Measurements from ENCODE around the gene MIA. TPM values are rescaled to one million over a fixed set of nuclear protein-coding genes. Genes with fewer than 3 reads are reported as not detected.
"Not testable (repeated sequence)": the region's sequence is repeated elsewhere in the genome, so short reads cannot be mapped to it uniquely, and the experiment has no call there.

Gene MIA
- total RNA-seq, 2 experiments from 2014 or later, result 1.00 TPM; not detected in 1

DNA sequence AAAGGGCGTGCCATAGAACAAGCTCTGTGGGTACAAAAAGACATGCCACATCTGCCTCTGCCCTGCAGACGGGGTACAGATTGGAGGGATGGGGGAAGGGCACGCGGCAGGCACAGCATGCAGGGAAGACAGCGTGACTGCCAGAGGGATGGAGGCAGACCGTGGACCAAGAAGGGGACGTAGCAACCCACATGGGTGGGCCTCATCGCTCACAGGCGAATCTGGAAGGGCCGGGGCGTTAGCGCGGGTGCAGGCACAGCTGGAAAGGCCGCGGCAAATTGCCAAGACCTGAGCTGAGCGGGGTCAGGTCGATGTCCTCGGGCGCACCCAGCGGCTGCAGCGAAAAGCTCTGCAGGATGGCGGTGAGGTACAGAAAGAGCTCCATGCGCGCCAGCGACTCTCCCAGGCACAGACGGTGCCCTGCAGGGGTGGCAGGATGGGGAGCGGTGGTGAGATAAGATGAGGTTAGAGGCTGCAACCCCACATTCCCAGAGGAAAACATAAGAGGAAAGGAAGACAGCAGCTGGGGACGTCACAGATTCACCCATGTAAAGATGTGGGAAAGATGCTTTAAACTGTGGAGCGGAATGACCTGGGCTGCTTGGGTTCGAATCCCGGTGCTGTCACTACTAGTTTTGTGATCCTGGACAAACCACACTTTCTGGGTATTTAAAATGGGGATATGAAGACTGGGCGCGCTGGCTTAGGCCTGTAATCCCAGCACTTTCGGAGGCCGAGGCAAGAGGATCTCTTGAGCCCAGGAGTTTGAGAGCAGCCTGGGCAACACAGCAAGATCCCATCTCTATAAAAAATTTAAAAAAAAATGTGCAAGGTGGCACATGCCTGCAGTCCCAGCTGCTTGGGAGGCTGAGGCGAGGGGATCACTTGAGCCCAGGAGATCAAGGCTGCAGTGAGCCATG lies 43.4 kb downstream of the MIA start:
- ChIA-PET CTCF (interaction anchor here (0.6 to 2.9 kb wide), 21 partner anchors 10 to 509 kb away, joined by 3 to 68 read pairs (median 4); partner anchors contain the start of genes ACTMAP, COQ8B, EGLN2 and ITPKC), POLR2A (interaction anchor here (2.2 kb wide), 1 partner anchor 155 kb away, joined by 6 read pairs; no protein-coding TSS in a partner anchor)
- H3K27me3 Mint-ChIP-seq, H3K36me3 Mint-ChIP-seq, H3K9me3 Mint-ChIP-seq: not testable (repeated sequence)
- peak; percentile 88 for DNase-seq
- Mint-ChIP-seq H3K4me3 (peak overlapping the region; percentile 75), H3K4me1 (ENCODE audit: low read depth) (peaks cover 22% of the 10 kb centered on the region), H3K27ac (peak overlapping the region; percentile 78)
- intact Hi-C loops (cut with micrococcal nuclease), result loop anchor here (1.0 kb wide), 1 partner anchor 156 kb away; no protein-coding TSS in a partner anchor

DNA sequence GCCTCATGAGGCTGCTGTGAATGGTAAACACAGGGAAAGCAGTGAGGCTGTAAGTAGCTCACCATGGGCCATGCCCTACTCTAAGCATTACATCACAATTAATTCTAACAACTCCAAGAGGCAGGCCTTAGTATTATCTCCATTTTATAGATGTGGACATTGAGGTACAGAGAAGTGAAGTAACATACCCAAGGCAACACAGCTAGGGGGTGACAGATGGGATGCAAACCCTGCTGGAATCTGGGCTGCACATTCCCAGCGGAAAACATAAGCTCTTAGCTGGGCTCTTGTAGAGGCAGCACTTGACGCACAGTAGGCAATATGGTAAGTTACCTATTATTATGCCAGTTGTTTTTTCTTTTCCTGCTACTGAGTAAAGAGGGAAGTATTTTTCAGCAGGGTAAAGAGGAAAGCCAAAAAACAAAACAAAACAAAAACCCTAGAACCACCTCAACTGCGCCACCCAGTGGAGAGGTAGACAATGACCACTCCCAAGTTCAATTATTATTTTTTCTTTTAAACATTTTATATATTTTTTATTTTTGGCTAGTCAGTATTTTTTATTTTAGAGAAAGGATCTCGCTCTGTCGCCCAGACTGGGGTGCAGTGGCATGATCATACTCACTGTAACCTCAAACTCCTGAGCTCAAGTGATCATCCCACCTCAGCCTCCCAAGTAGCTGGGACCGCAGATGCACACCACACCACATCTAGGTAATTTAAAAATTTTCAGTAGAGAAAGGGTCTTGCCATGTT lies 44.3 kb downstream of the MIA start:
- not testable (repeated sequence) for H3K36me3 Mint-ChIP-seq, H3K27ac Mint-ChIP-seq, H3K4me3 Mint-ChIP-seq, H3K27me3 Mint-ChIP-seq, H3K9me3 Mint-ChIP-seq
- POLR2A ChIA-PET, result interaction anchor here (2.2 kb wide), 1 partner anchor 156 kb away, joined by 6 read pairs; no protein-coding TSS in a partner anchor
- H3K4me1 Mint-ChIP-seq (ENCODE audit: low read depth), result peaks cover 22% of the 10 kb centered on the region
- intact Hi-C loops (cut with micrococcal nuclease), result loop anchor here (1.0 kb wide), 1 partner anchor 157 kb away; no protein-coding TSS in a partner anchor
- CTCF ChIA-PET, result interaction anchor here (0.6 to 2.9 kb wide), 26 partner anchors 9 to 508 kb away, joined by 3 to 68 read pairs (median 4); partner anchors contain the start of genes ACTMAP, COQ8B, EGLN2 and ITPKC
- peak; percentile 74 for DNase-seq

DNA sequence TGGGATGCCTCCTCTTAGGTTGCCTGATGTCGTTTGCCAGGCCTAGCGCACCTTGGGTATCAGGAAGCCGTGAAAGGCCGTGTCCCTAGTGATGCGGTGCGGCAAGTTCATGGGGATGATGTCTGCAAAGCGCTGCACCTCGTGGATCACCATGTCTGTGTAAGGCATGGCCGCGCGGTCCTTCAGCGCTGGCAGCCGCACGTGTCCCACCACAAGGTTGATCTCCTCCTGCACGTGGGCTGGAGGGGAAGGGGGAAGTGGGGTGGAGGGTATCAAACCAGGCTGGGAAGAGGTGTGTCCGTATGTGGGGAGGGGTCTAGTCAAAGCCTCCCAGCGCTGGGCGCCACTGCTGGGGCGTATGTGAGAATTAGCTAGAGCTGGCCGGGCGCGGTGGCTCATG lies 46.8 kb downstream of the MIA start:
- no peak overlapping the region for H3K27ac Mint-ChIP-seq

DNA sequence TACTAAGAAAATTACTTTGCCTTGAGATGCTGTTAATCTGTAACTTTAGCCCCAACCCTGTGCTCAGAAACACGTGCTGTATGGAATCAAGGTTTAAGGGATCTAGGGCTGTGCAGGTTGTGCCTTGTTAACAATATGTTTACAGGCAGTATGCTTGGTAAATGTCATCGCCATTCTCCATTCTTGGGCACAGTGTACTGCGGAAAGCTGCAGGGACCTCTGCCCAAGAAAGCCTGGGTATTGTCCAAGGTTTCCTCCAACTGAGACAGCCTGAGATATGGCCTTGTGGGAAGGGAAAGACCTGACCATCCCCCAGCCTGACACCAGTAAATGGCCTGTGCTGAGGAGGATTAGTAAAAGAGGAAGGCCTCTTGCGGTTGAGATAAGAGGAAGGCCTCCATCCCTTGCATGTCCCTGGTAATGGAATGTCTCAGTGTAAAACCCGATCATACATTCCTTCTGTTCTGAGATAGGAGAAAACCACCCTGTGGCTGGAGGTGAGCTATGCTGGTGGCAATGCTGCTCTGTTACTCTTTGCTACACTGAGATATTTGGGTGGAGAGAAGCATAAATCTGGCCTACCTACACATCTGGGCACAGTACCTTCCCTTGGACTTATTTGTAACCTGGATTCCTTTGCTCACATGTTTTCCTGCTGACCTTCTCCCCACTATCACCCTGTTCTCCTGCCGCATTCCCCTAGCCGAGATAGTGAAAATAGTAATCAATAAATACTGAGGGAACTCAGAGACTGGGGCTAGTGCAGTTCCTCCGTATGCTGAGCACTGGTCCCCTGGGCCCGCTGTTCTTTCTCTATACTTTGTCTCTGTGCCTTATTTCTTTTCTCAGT lies 47.6 kb downstream of the MIA start:
- CTCF ChIA-PET, result interaction anchor here (0.7 kb wide), 1 partner anchor 173 kb away, joined by 4 read pairs; no protein-coding TSS in a partner anchor
- POLR2A ChIA-PET, result not testable (repeated sequence)

More for the DNA sequence above, 46.8 kb downstream of the MIA start:
- H3K27me3 Mint-ChIP-seq, result no peaks in the 10 kb centered on the region
- POLR2A ChIA-PET, result no interaction called here
- H3K4me1 Mint-ChIP-seq (ENCODE audit: low read depth), result peaks cover 32% of the 10 kb centered on the region
- peak; percentile 6 for DNase-seq
- H3K36me3 Mint-ChIP-seq, result peaks cover 2% of the 10 kb centered on the region
- no peaks in the 10 kb centered on the region for H3K9me3 Mint-ChIP-seq
- CTCF ChIA-PET, result no interaction called here
- intact Hi-C loops (cut with micrococcal nuclease), result no loop called here
- no peak overlapping the region for H3K4me3 Mint-ChIP-seq

DNA sequence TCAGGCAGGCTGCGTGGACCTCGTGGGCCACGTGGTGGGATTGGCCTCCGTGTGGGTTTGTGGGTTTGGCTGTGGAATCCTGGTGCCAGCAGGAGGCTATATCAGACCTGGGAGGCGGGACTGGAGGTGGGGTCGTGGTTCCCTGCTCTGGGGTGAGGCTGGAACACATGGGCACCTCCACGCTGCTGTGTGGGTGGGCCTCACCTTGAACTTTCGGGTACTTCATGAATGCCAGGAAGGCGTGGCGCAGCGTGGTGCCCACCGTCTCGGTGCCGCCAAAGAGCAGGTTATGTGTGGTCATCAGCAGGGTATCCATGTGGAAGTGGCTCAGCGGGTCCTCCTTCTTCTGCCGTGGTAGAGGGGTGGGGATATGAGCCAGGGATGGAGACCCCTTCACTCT lies 49.6 kb downstream of the MIA start:
- H3K9me3 Mint-ChIP-seq; intact Hi-C loops (cut with micrococcal nuclease); H3K27me3 Mint-ChIP-seq; H3K27ac Mint-ChIP-seq; H3K36me3 Mint-ChIP-seq; POLR2A ChIA-PET; H3K4me3 Mint-ChIP-seq: not testable (repeated sequence)
- DNase-seq, result peak; percentile 6
- CTCF ChIA-PET, result interaction anchor here (1.4 to 2.0 kb wide), 2 partner anchors 47 to 190 kb away, joined by 3 to 4 read pairs; partner anchors contain the start of gene RAB4B
- peaks cover 12% of the 10 kb centered on the region for H3K4me1 Mint-ChIP-seq (ENCODE audit: low read depth)

More for the DNA sequence above, 47.6 kb downstream of the MIA start:
- H3K27me3 Mint-ChIP-seq; intact Hi-C loops (cut with micrococcal nuclease); H3K27ac Mint-ChIP-seq; H3K9me3 Mint-ChIP-seq; H3K36me3 Mint-ChIP-seq; H3K4me3 Mint-ChIP-seq: not testable (repeated sequence)
- peaks cover 29% of the 10 kb centered on the region for H3K4me1 Mint-ChIP-seq (ENCODE audit: low read depth)
- peak; percentile 2 for DNase-seq

DNA sequence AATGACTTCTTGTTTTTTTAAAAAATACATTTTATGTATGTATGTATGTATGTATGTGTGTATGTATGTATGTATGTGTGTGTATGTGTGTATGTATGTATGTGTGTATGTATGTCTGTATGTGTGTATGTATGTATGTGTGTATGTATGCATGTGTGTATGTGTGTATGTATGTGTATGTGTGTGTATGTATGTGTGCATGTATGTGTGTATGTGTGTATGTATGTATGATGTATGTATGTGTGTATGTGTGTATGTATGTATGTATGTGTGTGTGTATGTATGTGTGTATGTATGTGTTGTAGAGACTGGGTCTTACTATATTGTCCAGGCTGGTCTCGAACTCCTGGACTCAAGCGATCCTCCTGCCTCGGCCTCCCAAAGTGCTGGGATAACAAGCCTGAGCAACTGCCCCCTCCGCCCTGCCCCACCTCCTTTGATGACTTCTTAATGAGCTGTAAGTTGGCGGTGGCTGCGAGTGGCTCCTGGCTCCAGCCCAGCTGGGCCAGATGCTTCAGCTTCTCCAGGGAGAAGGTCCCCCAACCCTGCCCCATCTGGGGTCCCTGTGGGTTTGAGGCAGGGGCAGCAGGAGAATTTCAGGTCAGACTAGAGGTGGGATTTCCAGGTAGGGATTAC lies 50.3 kb downstream of the MIA start:
- H3K4me1 Mint-ChIP-seq (ENCODE audit: low read depth), result peaks cover 12% of the 10 kb centered on the region
- H3K4me3 Mint-ChIP-seq; DNase-seq; H3K27ac Mint-ChIP-seq; intact Hi-C loops (cut with micrococcal nuclease); H3K27me3 Mint-ChIP-seq; POLR2A ChIA-PET; H3K9me3 Mint-ChIP-seq; H3K36me3 Mint-ChIP-seq: not testable (repeated sequence)
- CTCF ChIA-PET, result interaction anchor here (2.0 kb wide), 1 partner anchor 191 kb away, joined by 4 read pairs; no protein-coding TSS in a partner anchor

DNA sequence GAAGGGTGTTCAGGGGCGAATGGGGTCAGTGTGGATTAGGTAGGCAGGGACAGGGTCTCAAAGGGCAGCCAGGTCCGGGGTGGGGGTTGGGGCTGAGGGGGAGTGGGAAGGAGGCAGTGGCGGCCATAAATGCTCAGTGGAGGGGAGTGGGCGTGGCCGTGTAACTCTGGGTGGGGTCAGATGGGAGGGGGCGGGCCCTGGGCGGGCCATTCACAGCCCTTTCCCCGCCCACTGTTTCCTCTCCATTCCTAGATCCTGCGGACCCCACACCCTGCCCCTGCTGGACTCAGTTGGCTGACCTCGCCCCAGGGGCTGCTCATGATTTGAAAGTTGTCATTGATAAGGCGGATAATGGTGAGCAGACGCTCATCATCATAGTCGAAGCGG lies 51.0 kb downstream of the MIA start:
- H3K27me3 Mint-ChIP-seq; DNase-seq; H3K4me3 Mint-ChIP-seq; H3K9me3 Mint-ChIP-seq; intact Hi-C loops (cut with micrococcal nuclease); POLR2A ChIA-PET; H3K27ac Mint-ChIP-seq; H3K36me3 Mint-ChIP-seq; CTCF ChIA-PET: not testable (repeated sequence)
- peaks cover 12% of the 10 kb centered on the region for H3K4me1 Mint-ChIP-seq (ENCODE audit: low read depth)

DNA sequence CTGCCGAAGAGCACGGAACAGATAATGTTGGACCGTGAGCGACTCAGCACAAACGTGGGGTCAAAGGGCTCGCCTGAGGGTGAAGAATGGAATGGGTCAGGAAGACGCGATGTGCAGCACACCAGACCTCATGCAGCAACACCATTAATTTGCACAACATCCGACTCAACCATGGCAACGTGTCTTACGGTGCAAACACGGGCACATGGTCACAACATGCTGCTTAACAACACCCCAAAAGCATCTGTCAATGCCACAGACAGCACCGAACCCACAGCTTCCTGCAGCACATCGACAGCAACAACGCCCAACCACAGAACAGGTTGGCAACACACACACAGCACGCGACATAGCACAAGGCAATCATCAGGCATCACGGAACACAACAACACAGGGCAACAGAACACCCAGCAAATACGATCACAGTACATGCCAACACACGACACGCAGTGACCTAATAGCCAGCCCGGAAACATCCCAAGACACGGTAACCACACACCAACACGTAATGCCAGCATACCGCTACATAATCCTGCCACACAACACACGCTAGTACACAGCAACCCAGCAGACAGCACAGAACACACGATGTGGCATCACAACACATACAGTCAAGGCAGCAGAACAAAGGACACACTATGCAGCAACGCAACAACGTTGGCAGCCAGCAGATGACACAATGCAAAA lies 51.5 kb downstream of the MIA start:
- H3K4me3 Mint-ChIP-seq; intact Hi-C loops (cut with micrococcal nuclease); CTCF ChIA-PET; H3K36me3 Mint-ChIP-seq; H3K27me3 Mint-ChIP-seq; H3K9me3 Mint-ChIP-seq; H3K27ac Mint-ChIP-seq; POLR2A ChIA-PET: not testable (repeated sequence)
- H3K4me1 Mint-ChIP-seq (ENCODE audit: low read depth), result peaks cover 12% of the 10 kb centered on the region
- peak; percentile 55 for DNase-seq

Other genes starting within 250 kb of the MIA start
- gene SHKBP1, start 198.6 kb upstream of the MIA start, total RNA-seq, result 100 to 1,000 TPM; 112 to 126 TPM
- 100 to 1,000 TPM; 178 to 182 TPM for gene LTBP4, start 174.2 kb upstream of the MIA start, total RNA-seq
- gene NUMBL, start 84.9 kb upstream of the MIA start, total RNA-seq, result 10 to 100 TPM; 14.0 to 14.8 TPM
- 10 to 100 TPM; 31.7 to 36.3 TPM for gene COQ8B, start 58.6 kb upstream of the MIA start, total RNA-seq
- gene ITPKC, start 58.4 kb upstream of the MIA start, total RNA-seq, result 1 to 10 TPM; 6.4 TPM
- gene ACTMAP, start 25.0 kb upstream of the MIA start, total RNA-seq, result 10 to 100 TPM; 14.1 to 15.8 TPM
- gene SNRPA, start 24.3 kb upstream of the MIA start, total RNA-seq, result 100 to 1,000 TPM; 241 to 253 TPM
- gene RAB4B, start 2.7 kb downstream of the MIA start, total RNA-seq, result 10 to 100 TPM; 38.0 to 41.7 TPM
- 10 to 100 TPM; 89.1 to 90.3 TPM for gene EGLN2, start 23.7 kb downstream of the MIA start, total RNA-seq
- not detected for gene CYP2A6, start 74.9 kb downstream of the MIA start, total RNA-seq
- gene CYP2A7, start 106.7 kb downstream of the MIA start, total RNA-seq, result not detected
- not detected for gene CYP2B6, start 215.8 kb downstream of the MIA start, total RNA-seq

All from activated CD4-positive, alpha-beta memory T cell treated with anti-CD3 and anti-CD28 coated beads for 36 hours (primary cell).